Activated T-helper 17 cell treated with anti-CD3 and anti-CD28 coated beads, Interleukin-2, amount 50 U/mL, for 72 hours (primary cell): ENCODE data around the gene SSRP1. TPM values are rescaled to one million over a fixed set of nuclear protein-coding genes. Genes with fewer than 3 reads are reported as not detected.

Experiments
- ATAC-seq: fragments of 150-1000 bp; cut with Tn5 transposase; replicated peaks from 2 replicates; pipeline ENCODE4 v1.10.0; 2021; ENCODE audit warnings: mild to moderate bottlenecking, moderate library complexity
- H3K27ac Mint-ChIP-seq: one replicate; pipeline ENCODE4 v1.8.0; 2022; ENCODE audit warnings: mixed read lengths
- H3K27me3 Mint-ChIP-seq: one replicate; pipeline ENCODE4 v1.8.0; 2022; ENCODE audit warnings: mixed read lengths
- H3K36me3 Mint-ChIP-seq: one replicate; pipeline ENCODE4 v1.8.0; 2022; ENCODE audit warnings: low read depth, mild to moderate bottlenecking, mixed read lengths
- H3K4me1 Mint-ChIP-seq: one replicate; pipeline ENCODE4 v1.8.0; 2022; ENCODE audit warnings: mixed read lengths
- H3K4me3 Mint-ChIP-seq: one replicate; pipeline ENCODE4 v1.8.0; 2022; ENCODE audit warnings: mild to moderate bottlenecking, mixed read lengths
- H3K9me3 Mint-ChIP-seq: one replicate; pipeline ENCODE4 v1.8.0; 2022; ENCODE audit warnings: mixed read lengths
- total RNA-seq, 2 donors: library from RNA; stranded (reverse); gene quantifications; one replicate each; pipeline ENCODE4 v1.2.3, GENCODE V29; 2022

Gene SSRP1
- total RNA-seq, 2 donors from 2014 or later = 92.1 to 171 TPM

- ATAC-seq = no peak
- Mint-ChIP-seq H3K4me1 (peaks cover 44% of the 10 kb centered on the region), H3K36me3 (peaks cover 28% of the 10 kb centered on the region), H3K27me3 (no peaks in the 10 kb centered on the region), H3K4me3 (no peak overlapping the region), H3K9me3 (no peaks in the 10 kb centered on the region), H3K27ac (peak overlapping the region; percentile 0)
Measured at GRCh38 chr11:57321388-57322255, 14.1 kb downstream of the SSRP1 start.

- ATAC-seq = no peak
- Mint-ChIP-seq H3K36me3 (peaks cover 20% of the 10 kb centered on the region), H3K4me1 (peaks cover 37% of the 10 kb centered on the region), H3K4me3 (no peak overlapping the region), H3K27ac (peak overlapping the region; percentile 0), H3K27me3 (no peaks in the 10 kb centered on the region), H3K9me3 (no peaks in the 10 kb centered on the region)
Measured at GRCh38 chr11:57320719-57321387, 14.8 kb downstream of the SSRP1 start.

- Mint-ChIP-seq H3K4me1 (peaks cover 30% of the 10 kb centered on the region), H3K9me3 (no peaks in the 10 kb centered on the region), H3K27ac (no peak overlapping the region), H3K27me3 (no peaks in the 10 kb centered on the region), H3K36me3 (peaks cover 14% of the 10 kb centered on the region), H3K4me3 (no peak overlapping the region)
- no peak for ATAC-seq
Measured at GRCh38 chr11:57320067-57320718, 15.5 kb downstream of the SSRP1 start.

- Mint-ChIP-seq H3K4me1 (peaks cover 22% of the 10 kb centered on the region), H3K9me3 (no peaks in the 10 kb centered on the region), H3K27me3 (no peaks in the 10 kb centered on the region), H3K36me3 (peaks cover 11% of the 10 kb centered on the region), H3K27ac (no peak overlapping the region), H3K4me3 (no peak overlapping the region)
- ATAC-seq = no peak
Measured at GRCh38 chr11:57318178-57318577, 17.5 kb downstream of the SSRP1 start.

GRCh38 chr11:57316017-57316416 is 19.7 kb downstream of the SSRP1 start:
- H3K27ac Mint-ChIP-seq = no peak overlapping the region

GRCh38 chr11:57315491-57315890 is 20.2 kb downstream of the SSRP1 start:
- Mint-ChIP-seq H3K4me1 (peaks cover 4% of the 10 kb centered on the region), H3K9me3 (no peaks in the 10 kb centered on the region), H3K4me3 (no peak overlapping the region), H3K27me3 (no peaks in the 10 kb centered on the region), H3K36me3 (peaks cover 5% of the 10 kb centered on the region), H3K27ac (no peak overlapping the region)
- ATAC-seq = no peak

More at GRCh38 chr11:57316017-57316416, 19.7 kb downstream of the SSRP1 start:
- Mint-ChIP-seq H3K9me3 (no peaks in the 10 kb centered on the region), H3K4me1 (peaks cover 6% of the 10 kb centered on the region), H3K4me3 (no peak overlapping the region), H3K27me3 (no peaks in the 10 kb centered on the region), H3K36me3 (peaks cover 8% of the 10 kb centered on the region)
- no peak for ATAC-seq

GRCh38 chr11:57314221-57314973 is 21.3 kb downstream of the SSRP1 start:
- no peaks in the 10 kb centered on the region for H3K27me3 Mint-ChIP-seq
- H3K36me3 Mint-ChIP-seq = peaks cover 5% of the 10 kb centered on the region
- no peak overlapping the region for H3K27ac Mint-ChIP-seq
- no peak overlapping the region for H3K4me3 Mint-ChIP-seq
- H3K9me3 Mint-ChIP-seq = no peaks in the 10 kb centered on the region
- H3K4me1 Mint-ChIP-seq = peaks cover 9% of the 10 kb centered on the region
- no peak for ATAC-seq

GRCh38 chr11:57313788-57314135 is 21.9 kb downstream of the SSRP1 start:
- Mint-ChIP-seq H3K27me3 (no peaks in the 10 kb centered on the region), H3K4me1 (peaks cover 5% of the 10 kb centered on the region), H3K36me3 (no peaks in the 10 kb centered on the region), H3K27ac (no peak overlapping the region), H3K4me3 (no peak overlapping the region), H3K9me3 (no peaks in the 10 kb centered on the region)
- ATAC-seq = no peak

- ATAC-seq = no peak
- H3K27me3 Mint-ChIP-seq = no peaks in the 10 kb centered on the region
Measured at GRCh38 chr11:57313071-57313787, 22.5 kb downstream of the SSRP1 start.

GRCh38 chr11:57312511-57313021 is 23.1 kb downstream of the SSRP1 start:
- H3K4me3 Mint-ChIP-seq = peak overlapping the region; percentile 3
- peaks cover 5% of the 10 kb centered on the region for H3K4me1 Mint-ChIP-seq
- H3K27me3 Mint-ChIP-seq = no peaks in the 10 kb centered on the region
- H3K27ac Mint-ChIP-seq = peak overlapping the region; percentile 21
- no peaks in the 10 kb centered on the region for H3K9me3 Mint-ChIP-seq
- no peaks in the 10 kb centered on the region for H3K36me3 Mint-ChIP-seq
- no peak for ATAC-seq

More at GRCh38 chr11:57313071-57313787, 22.5 kb downstream of the SSRP1 start:
- Mint-ChIP-seq H3K4me1 (peaks cover 5% of the 10 kb centered on the region), H3K27ac (no peak overlapping the region), H3K4me3 (no peak overlapping the region), H3K36me3 (no peaks in the 10 kb centered on the region), H3K9me3 (no peaks in the 10 kb centered on the region)

GRCh38 chr11:57311109-57311936 is 24.4 kb downstream of the SSRP1 start:
- peak; percentile 99 for ATAC-seq
- H3K4me3 Mint-ChIP-seq = peak overlapping the region; percentile 49
- H3K27me3 Mint-ChIP-seq = no peaks in the 10 kb centered on the region
- H3K4me1 Mint-ChIP-seq = peaks cover 5% of the 10 kb centered on the region
- H3K27ac Mint-ChIP-seq = no peak overlapping the region
- H3K36me3 Mint-ChIP-seq = no peaks in the 10 kb centered on the region
- no peaks in the 10 kb centered on the region for H3K9me3 Mint-ChIP-seq

- Mint-ChIP-seq H3K27me3 (no peaks in the 10 kb centered on the region), H3K4me3 (peak overlapping the region; percentile 49), H3K27ac (no peak overlapping the region), H3K4me1 (peaks cover 5% of the 10 kb centered on the region), H3K9me3 (no peaks in the 10 kb centered on the region), H3K36me3 (no peaks in the 10 kb centered on the region)
- ATAC-seq = no peak
Measured at GRCh38 chr11:57310630-57311086, 25.0 kb downstream of the SSRP1 start.

GRCh38 chr11:57310091-57310490 is 25.6 kb downstream of the SSRP1 start:
- H3K9me3 Mint-ChIP-seq = no peaks in the 10 kb centered on the region
- no peak overlapping the region for H3K4me3 Mint-ChIP-seq
- ATAC-seq = no peak
- H3K27me3 Mint-ChIP-seq = no peaks in the 10 kb centered on the region
- no peak overlapping the region for H3K27ac Mint-ChIP-seq
- no peaks in the 10 kb centered on the region for H3K36me3 Mint-ChIP-seq
- peaks cover 5% of the 10 kb centered on the region for H3K4me1 Mint-ChIP-seq
